Activated B cell treated with CpG ODN at 0.5 μM for 24 hours (primary cell): ENCODE data around the gene PSMC3. TPM values are rescaled to one million over a fixed set of nuclear protein-coding genes. Genes with fewer than 3 reads are reported as not detected.

ENCODE experiments used
- ATAC-seq: fragments of 200-7000 bp; cut with Tn5 transposase; one replicate; pipeline ENCODE4 v1.10.0; 2021; ENCODE audit warnings: low read depth, mild to moderate bottlenecking, moderate library complexity
- CTCF ChIA-PET: fragments of 350-600 bp; sonication (Branson Sonifier 250); formaldehyde crosslinking; loops from one replicate; lab custom pipeline; 2021; ENCODE audit warnings: antibody characterized with exemption; lab: Charles Lee
- POLR2A ChIA-PET: fragments of 350-600 bp; sonication (Branson Sonifier 250); formaldehyde crosslinking; loops from one replicate; lab custom pipeline; 2021; ENCODE audit warnings: antibody characterized with exemption; lab: Charles Lee
- DNase-seq: peaks from one replicate; pipeline ENCODE4 v3.0.0; 2022
- H3K27ac Mint-ChIP-seq: one replicate; pipeline ENCODE4 v1.8.0; 2020; ENCODE audit warnings: mixed read lengths
- H3K27me3 Mint-ChIP-seq: one replicate; pipeline ENCODE4 v1.8.0; 2021; ENCODE audit warnings: mixed read lengths
- H3K36me3 Mint-ChIP-seq: one replicate; pipeline ENCODE4 v1.8.0; 2021; ENCODE audit warnings: low read depth, mixed read lengths
- H3K4me1 Mint-ChIP-seq: one replicate; pipeline ENCODE4 v1.8.0; 2021; ENCODE audit warnings: mixed read lengths
- H3K4me3 Mint-ChIP-seq: one replicate; pipeline ENCODE4 v1.8.0; 2020; ENCODE audit warnings: mild to moderate bottlenecking, mixed read lengths
- H3K9me3 Mint-ChIP-seq: one replicate; pipeline ENCODE4 v1.8.0; 2020; ENCODE audit warnings: mixed read lengths
- intact Hi-C: fragments of 100-400 bp; cut with micrococcal nuclease; formaldehyde crosslinking; loops from one replicate; pipeline ENCODE4 v1.15.1; 2024
- total RNA-seq: library from RNA; stranded (reverse); gene quantifications from 2 replicates; pipeline ENCODE4 v1.2.3, GENCODE V29; 2022
- TF ChIP-seq, protein P1 (sequence below): fragments of 200-600 bp; IDR thresholded peaks from one replicate; pipeline ENCODE4 v1.8.0; 2022; ENCODE audit warnings: antibody characterized with exemption, mild to moderate bottlenecking

Gene PSMC3
- total RNA-seq, 1 donor from 2014 or later: 101 TPM

DNA sequence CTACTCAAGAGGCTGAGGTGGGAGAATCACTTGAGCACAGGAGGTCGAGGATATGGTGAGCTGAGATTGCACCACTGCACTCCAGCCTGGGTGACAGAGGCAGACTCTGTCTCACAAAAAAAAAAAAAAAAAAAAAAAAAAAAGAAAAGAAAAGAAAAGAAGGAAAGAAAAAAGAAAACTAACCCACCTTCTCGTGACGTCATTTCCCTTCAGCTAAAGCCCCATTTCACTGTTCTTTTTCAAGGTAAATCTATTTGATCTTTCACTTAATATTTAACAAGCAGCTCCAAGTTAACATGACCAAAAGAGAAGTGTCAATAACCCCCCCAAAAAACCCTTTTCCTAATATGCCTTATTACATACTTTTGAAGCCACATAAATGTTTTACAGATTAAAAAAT lies 17.6 kb upstream of the PSMC3 start:
- H3K27me3 Mint-ChIP-seq: no peaks in the 10 kb centered on the region
- intact Hi-C loops: no loop called here
- no peak overlapping the region for H3K27ac Mint-ChIP-seq
- no peak for ATAC-seq
- no peaks in the 10 kb centered on the region for H3K36me3 Mint-ChIP-seq
- CTCF ChIA-PET: no interaction called here
- TF ChIP-seq, protein P1, sequence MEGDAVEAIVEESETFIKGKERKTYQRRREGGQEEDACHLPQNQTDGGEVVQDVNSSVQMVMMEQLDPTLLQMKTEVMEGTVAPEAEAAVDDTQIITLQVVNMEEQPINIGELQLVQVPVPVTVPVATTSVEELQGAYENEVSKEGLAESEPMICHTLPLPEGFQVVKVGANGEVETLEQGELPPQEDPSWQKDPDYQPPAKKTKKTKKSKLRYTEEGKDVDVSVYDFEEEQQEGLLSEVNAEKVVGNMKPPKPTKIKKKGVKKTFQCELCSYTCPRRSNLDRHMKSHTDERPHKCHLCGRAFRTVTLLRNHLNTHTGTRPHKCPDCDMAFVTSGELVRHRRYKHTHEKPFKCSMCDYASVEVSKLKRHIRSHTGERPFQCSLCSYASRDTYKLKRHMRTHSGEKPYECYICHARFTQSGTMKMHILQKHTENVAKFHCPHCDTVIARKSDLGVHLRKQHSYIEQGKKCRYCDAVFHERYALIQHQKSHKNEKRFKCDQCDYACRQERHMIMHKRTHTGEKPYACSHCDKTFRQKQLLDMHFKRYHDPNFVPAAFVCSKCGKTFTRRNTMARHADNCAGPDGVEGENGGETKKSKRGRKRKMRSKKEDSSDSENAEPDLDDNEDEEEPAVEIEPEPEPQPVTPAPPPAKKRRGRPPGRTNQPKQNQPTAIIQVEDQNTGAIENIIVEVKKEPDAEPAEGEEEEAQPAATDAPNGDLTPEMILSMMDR: no peak
- H3K4me1 Mint-ChIP-seq: no peaks in the 10 kb centered on the region
- DNase-seq: no peak
- H3K9me3 Mint-ChIP-seq: no peaks in the 10 kb centered on the region
- H3K4me3 Mint-ChIP-seq: no peak overlapping the region
- POLR2A ChIA-PET: no interaction called here

DNA sequence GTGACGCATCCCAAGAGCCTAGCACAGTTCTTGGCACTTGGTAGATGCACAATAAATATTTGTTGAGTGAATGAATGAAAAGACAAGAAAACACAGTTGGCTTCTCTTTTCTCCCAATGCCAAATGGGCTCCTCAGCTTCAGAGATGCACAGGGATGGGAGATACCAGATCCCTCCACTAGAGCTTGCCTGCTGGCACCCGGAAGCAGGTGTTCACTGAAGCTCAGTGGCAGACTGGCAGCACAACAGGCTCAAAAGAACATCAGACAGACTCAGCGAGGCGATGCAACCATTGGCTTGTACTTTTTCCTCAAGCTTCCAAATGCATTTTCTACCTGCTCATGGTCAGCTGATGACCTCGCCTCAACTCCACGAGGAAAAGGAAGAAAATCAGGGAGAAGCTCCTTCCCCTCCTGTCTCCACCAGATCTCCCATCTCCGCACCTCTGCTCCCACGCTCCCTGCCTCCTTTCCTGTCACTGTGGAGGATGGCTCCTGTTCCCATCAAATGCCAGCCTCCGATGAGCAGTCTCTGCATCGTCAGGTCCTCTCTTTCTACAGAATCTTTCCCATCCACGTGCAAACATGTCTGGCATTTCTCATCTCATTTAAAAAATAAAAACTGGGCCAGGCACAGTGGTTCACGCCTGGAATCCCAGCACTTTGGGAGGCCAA lies 16.9 kb upstream of the PSMC3 start:
- no peaks in the 10 kb centered on the region for H3K4me1 Mint-ChIP-seq
- intact Hi-C loops: no loop called here
- no peaks in the 10 kb centered on the region for H3K9me3 Mint-ChIP-seq
- H3K27me3 Mint-ChIP-seq: no peaks in the 10 kb centered on the region
- TF ChIP-seq, protein P1: no peak
- POLR2A ChIA-PET: no interaction called here
- H3K36me3 Mint-ChIP-seq: no peaks in the 10 kb centered on the region
- ATAC-seq: no peak
- H3K27ac Mint-ChIP-seq: no peak overlapping the region
- no peak overlapping the region for H3K4me3 Mint-ChIP-seq
- CTCF ChIA-PET: no interaction called here
- DNase-seq: no peak

DNA sequence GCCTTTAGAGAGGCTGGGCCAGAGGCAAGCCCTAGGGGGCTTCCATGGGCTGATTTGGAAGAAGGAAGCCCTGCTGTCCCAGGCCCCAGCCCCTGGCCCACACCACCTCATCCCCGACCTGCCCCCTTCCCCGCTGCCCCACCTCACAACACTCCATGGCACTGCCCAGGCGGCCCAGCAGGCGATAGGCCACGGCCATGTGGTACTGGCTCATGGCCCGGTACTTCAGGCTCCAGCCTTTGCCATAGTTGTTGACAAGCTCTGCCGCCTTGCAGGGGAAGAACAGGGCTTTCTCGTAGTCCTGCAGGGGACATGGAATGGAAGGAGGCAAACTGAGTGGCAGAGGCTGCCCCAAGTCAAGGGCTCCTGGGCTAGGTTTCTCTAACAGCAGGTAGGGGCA lies 16.3 kb upstream of the PSMC3 start:
- intact Hi-C loops: no loop called here
- Mint-ChIP-seq H3K27ac (no peak overlapping the region), H3K36me3 (no peaks in the 10 kb centered on the region), H3K9me3 (no peaks in the 10 kb centered on the region), H3K4me3 (no peak overlapping the region), H3K4me1 (no peaks in the 10 kb centered on the region), H3K27me3 (no peaks in the 10 kb centered on the region)
- ChIA-PET POLR2A (no interaction called here), CTCF (no interaction called here)
- DNase-seq (no peak), ATAC-seq (no peak)
- TF ChIP-seq, protein P1: no peak

DNA sequence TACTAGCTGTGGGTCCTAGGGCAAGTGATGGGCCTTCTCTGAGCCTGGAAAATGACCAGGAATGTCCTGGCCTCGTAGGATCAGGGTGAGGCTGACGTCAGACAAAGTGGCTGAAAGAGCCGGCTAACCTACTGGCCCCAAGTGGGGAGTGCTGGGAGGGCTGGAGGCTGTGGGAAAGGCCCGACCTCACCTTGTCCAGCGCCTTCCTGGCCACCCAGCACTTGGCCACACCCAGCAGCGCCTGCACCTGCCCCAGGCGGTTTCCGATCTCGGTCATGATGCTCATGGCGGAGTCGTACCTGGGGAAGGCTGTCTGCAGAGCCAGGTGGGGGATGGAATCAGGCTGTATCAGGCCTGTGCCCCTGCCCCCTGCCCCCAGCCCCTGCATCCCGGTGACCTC lies 15.2 kb upstream of the PSMC3 start:
- Mint-ChIP-seq H3K27me3 (no peaks in the 10 kb centered on the region), H3K27ac (no peak overlapping the region), H3K4me3 (no peak overlapping the region), H3K9me3 (no peaks in the 10 kb centered on the region), H3K4me1 (no peaks in the 10 kb centered on the region), H3K36me3 (no peaks in the 10 kb centered on the region)
- intact Hi-C loops: no loop called here
- TF ChIP-seq, protein P1: no peak
- ATAC-seq (no peak), DNase-seq (no peak)
- CTCF ChIA-PET: no interaction called here
- POLR2A ChIA-PET: no interaction called here

DNA sequence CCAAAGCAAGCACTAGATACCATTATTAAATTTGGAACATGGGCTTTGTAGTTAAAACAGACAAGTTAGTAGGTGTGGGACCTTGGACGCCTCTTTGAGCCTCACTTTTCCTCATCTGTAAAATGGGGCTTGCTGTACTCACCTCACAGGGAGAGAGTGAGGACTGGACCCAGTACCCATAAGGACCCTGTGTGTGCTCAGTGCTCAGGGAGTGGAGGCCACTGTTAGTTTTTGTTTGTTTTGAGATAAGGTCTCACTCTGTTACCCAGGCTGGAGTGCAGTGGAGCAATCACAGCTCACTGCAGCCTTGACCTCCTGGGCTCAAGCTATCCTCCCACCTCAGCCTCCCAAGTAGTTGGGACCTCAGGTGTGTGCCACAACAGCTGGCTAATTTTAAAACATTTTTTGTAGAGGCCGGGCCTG lies 13.8 kb upstream of the PSMC3 start:
- ChIA-PET POLR2A (no interaction called here), CTCF (no interaction called here)
- TF ChIP-seq, protein P1: no peak
- Mint-ChIP-seq H3K36me3 (no peaks in the 10 kb centered on the region), H3K9me3 (no peaks in the 10 kb centered on the region), H3K27ac (no peak overlapping the region), H3K4me1 (no peaks in the 10 kb centered on the region), H3K27me3 (no peaks in the 10 kb centered on the region), H3K4me3 (no peak overlapping the region)
- ATAC-seq: no peak
- intact Hi-C loops: no loop called here
- DNase-seq: no peak
